NCI-H2196 treated with DMSO at 0.1 percent for 48 hours (cell line): Measurements from ENCODE around the gene PCDH1.
A peak's percentile ranks its signal among the peaks of the same experiment; 100 is the strongest.
"Not testable (repeated sequence)": the region's sequence is repeated elsewhere in the genome, so short reads cannot be mapped to it uniquely, and the experiment has no call there.

Experiments
- DNase-seq: peaks from one replicate; lab custom pipeline; 2025; ENCODE audit not compliant: unreplicated experiment; lab: John Stamatoyannopoulos, UW

Gene PCDH1

DNA sequence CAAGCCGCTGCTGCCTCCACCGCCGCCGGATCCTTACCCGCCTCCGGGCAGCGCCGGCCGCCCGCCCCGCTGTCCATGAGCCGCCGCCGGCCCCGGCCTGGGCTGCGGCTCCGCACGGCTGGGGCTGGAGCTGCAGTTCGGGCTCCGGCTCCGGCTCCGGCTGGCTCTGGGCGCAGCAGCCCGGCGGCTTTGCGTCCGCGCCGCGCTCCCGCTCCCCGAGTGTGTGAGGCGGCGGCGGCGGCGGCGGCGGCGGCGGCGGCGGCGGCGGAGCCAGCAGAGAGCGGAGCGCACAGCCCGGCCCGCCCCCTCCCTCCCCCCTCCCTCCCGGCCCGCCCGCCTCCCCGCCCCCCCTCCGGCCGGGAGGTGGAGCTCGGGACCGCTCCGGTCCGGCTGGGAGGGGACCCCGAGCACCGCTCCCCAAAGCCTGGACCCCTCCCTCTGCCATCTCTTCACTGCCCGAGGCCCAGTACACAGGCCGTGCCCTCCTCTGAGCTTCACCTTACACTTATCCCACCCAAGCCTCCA lies at the start of gene PCDH1:
Gene PCDH1, minus strand, starts transcription at position 225 of the 525 bp plus-strand sequence. Its CDS starts 148 bp downstream, at position 77.
- no peak for DNase-seq

DNA sequence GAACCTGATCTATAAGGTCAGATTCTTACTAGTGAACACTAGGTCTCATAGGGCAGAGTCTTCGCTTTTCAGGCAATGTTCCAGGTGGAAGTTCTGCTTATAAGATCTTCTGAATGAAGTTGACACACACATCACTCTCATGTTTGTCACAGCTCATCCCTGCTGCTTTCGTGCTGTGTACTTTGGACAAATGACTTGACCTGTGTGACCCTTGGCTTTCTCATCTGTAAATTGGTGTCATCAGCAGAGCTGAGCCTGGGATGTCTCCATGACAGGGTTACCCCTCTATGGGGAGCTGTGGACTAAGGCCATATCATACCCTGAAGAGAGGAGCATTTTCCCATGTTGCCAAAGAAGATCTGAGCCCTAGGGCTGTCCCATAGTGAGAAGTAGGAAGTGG lies 48.2 kb upstream of the PCDH1 start:
- no peak for DNase-seq

DNA sequence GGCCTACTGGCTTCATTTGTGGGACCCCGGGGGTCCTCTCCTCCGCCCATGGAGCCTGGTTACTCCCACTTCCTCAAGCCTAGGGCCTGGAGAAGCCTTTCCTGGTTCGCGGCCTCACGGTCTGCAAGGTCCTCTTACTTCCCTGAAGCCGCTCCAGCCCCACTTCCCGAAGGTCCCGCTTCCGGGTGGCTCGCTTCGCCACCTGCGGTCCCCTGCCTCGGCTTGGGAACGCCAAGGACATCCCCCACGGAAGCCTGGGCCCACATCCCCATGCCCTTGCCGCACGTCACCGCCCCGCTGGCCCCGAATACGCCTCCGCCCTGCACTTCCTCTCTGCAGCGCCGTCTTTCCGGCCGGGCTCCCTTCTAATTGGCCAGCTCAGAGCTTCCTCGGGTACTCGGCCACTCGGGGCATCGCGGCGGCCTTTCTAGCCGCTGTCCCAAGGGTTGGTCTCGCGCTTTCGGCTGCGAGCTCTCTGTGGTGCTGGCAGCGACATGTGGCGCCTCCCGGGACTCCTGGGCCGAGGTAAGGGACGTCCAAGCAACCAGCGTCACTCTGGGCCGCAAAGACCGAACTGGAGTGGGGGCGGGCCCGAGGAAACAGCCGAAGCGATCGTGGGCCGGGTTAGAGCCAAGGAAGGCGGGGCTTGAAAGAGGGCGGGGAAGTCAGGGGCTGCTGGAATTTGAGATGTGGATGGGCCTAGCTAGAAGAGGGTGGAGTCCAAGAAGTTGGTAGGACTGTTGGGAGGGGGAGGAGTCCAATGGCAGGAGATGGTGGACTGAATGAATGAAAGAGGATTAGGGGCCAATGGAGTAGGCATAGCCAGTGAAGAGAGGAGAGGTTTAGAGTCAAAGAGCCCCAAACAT lies 45.5 kb upstream of the PCDH1 start, which contains the start of gene DELE1:
Gene DELE1, plus strand, starts transcription at position 424 of the 866 bp plus-strand sequence. Its CDS starts 71 bp downstream, at position 495.
- peak; percentile 89 for DNase-seq

DNA sequence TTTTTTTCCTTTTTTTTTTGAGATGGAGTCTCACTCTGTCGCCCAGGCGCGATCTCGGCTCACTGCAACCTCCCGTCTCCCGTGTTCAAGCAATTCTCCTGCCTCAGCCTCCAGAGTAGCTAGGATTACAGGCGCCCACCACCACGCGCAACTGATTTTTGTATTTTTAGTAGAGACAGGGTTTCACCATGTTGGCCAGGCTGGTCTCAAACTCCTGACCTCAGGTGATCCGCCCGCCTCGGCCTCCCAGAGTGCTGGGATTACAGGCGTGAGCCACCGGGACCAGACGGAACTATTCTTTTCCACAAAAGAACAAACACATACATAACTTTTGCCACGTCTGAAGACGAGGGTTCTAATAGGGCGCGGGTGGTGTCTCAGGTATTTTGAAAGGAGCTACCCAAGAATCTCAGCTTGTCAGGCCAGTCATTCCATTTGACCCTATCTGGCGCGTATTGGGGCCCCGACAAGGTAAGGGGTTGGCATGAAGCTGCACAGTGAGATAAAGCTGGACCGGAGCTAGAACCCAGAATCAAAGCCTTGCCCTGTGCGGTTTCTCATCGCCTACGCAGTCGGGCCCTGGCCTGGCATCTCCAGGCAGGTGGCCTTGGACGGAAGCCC lies 44.7 kb upstream of the PCDH1 start:
- not testable (repeated sequence) for DNase-seq

DNA sequence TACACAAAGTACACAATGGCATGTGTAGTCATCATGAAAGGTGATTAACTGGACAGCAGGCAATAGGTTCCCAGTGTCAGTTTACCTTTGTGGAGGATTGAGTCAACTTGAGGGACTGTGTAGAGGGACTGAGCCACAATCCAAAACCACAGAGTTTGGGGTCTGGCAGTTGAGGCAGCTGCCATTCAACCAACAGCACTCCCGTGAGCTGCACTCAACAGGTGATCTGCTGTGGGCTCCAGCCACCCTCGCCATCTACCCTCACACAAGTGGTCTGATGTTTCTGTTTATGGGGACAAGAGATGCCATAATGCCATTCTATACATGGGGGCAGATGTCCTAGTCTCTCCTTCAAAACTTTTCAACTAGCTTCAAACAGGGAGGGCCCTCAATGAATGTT lies 42.6 kb upstream of the PCDH1 start:
- DNase-seq, result no peak

DNA sequence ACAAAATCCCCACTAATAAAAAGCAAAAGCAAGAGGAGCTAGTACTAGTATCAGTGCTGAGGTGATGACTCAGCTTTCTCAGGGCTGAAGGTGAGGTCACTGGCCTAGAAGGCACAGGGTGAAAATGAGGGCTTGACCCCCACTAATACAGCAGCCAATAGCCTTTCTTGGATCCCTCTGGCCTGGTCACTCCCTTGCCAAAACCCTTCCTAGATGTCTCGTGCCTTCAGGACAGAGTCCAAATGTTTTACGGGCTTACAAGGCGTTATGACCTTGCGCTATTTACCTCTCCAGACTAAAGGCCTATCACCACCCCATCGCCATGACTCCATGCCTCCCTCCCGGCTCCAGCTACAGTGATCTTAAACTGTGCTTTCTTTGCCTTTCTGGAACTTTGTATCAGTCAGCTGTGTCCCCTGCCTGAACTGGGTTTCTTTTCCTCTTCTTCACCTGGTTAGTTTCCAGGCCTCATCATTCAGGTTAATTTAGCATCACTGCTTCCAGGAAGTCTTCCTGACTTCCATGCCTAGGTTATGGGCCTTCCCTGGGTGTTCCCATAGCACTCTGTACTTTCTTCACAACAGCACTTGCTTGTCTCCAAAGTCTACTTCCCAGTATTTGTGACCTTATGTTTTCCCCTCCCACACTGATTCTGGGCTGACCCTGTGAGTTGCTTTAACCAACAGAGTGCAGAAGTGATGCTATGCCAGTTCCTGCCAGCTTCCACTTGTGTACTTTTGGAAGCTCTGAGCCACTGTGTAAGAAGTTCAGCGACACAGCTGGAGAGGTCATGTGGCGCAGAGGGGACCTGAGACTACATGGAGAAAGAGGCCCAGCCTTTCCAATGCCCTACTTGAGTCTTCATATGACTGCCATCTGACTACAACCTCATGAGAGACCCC lies 41.3 kb upstream of the PCDH1 start:
- no peak for DNase-seq

DNA sequence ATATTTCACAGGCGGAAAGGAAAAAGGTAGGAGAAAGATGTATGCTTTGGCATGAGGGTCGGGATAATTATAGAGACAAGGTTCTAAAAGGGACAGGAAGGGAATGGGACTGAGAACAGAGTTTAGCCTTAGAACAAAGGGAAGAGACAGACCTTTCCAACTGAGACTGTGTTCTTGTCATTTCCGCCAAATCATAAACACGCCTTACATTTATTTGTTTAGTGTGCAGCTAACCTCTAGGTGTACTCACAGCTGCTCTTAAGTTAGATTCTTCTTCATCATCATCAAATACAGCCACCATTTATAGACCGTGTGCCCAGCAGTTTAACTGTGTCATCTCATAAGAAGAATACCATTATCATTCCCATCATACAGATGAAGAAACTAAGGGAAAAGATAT lies 39.5 kb upstream of the PCDH1 start:
- DNase-seq, result no peak

DNA sequence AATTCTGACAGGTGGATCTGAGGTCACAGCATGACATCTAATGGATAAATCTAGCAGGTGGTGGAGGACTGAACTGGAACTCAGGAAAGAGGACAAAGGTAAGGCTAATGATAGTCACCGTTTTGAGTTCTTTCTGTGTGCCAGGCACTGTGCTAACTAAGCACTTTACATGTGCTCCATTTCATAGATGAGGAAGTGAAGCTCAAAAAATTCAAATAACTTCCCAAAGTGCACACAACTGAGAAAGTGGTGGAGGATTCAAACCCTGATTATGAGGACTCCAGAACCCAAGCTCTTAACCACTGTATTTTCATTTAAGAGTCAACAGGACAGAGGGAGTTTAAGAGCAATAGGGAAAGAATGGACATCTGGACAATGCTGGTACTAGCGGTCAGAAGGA lies 38.3 kb upstream of the PCDH1 start:
- DNase-seq, result no peak

DNA sequence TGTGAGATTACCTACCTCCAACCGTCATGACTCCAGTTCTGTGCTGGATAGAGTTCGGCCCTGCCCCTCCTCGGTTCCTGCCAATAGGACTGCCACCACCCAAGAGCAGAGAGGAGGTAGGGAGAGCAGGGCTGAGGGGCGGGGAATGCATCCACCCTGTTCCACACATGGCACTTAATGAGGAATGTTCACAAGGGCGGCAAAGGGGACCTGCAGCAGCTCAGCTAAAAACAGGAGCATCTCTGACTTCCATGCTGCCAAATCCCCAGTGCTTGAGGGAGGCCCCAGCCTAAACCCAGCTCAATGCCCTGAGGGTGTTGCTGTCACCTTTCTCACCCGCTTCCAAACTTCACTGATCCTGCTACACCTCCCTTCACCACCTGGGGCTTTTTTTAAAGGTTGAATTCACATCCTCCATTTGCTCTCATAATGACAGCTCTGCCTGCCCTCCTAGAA lies 37.7 kb upstream of the PCDH1 start:
- DNase-seq, result no peak

DNA sequence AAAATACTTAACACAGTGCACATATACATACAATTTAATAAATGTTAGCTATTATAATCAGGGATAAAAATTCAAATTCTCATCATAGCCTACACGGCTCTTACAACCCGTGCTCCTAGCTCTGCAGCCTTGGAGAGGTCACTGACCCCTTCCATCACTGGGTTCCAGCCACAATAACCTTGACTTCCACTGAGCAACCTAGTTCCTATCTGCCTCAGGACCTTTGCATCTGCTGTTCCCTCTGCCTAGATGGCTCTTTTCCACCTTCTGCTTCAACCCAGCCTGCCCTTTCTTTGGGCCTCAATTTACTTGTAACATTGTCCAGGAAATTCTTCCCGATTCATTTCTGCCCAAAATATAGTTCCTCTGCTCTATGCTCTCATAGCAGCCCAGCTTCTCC lies 36.6 kb upstream of the PCDH1 start:
- no peak for DNase-seq

DNA sequence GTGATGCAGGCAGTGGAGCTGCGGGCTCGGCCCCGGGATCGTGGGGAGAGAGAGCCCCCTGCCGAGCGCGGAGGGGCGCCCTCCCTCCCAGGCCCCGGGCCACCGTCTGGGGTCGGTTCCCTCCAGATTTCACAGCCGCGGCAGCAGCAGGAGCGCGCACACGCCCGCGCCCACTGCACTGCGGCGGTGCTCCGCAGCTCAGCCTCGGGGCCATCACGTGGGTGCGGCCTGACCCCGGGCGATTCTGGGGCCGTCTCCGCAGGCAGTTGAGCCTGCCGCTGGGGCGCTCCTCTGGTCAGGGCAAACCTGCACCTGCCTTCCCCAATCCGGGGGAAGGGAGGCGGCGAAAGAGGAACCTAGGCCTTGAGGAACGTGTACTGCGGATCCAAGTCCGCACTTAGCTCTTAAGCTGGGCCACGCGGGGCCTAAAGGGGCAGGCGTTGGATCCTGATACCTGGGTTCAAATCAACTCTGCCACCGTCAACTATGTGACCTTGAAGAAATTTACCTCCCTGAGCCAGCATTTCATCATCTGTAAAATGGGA lies 36.1 kb upstream of the PCDH1 start:
- no peak for DNase-seq

DNA sequence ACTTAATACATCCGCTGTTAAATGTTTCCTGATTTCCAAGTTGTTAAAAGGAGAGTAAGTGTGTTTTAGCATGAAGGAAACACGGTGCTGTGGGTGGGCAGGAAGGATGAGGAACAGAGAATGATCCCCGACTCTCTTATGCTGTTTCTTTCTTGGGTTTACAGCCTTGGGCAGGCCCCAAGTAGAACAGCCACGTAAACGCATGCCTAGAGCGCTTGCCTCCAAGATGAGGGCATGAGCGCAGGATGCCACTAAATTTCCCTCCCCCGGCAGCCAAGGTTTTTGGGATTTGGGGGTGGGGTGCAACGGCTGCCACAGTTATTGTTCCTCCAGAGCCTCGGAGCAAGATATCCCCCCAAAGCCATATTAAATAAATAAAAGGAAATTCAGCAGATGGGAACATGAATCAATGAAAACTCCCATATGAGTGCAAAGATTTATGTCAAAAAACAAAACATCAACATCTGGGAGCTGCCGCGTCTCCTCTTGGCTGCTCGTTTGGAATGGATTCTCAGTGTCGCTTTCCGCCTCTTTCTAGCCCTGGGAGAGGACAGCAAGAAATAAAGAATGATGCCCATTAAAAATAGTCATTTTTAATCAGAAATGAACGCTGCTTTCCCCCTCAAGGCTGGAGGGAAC lies 35.5 kb upstream of the PCDH1 start:
- no peak for DNase-seq

DNA sequence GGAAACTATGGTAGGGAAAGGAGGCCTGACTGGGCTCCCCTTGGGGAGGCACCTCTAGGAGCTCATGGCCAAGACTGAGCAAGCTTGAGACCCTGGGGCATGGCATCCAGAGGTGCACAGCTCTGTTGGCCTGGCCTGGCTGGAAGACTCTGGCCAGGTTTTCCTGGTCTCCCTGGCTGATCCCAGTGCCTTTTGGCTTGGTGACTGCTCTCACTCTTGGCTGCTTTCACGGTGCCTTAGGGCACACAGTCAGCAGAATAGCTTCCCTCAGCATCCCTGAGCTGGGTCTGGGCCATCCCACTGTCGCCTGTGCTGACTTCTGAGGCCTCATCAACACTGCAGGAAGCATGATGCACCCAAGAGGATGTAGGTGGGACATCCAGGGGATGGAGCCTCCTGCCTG lies 32.1 kb upstream of the PCDH1 start:
- DNase-seq, result no peak

DNA sequence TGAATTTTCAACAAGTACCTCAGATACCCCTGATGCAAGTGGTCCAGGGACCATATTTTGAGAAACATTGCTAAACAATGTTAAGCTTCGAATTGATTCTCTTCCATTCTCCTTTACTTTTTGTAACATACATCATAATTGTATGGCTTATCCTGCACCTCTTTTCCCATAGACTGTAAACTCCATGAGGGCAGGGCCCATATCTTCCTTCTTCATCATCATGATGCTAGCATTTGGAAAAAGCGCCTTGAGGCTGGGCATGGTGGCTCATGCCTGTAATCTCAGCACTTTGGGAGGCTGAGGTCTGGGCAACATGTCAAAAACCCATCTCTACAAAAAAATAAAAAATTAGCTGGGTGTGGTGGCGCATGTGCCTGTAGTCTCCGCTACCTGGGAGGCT lies 31.0 kb upstream of the PCDH1 start:
- DNase-seq, result no peak

DNA sequence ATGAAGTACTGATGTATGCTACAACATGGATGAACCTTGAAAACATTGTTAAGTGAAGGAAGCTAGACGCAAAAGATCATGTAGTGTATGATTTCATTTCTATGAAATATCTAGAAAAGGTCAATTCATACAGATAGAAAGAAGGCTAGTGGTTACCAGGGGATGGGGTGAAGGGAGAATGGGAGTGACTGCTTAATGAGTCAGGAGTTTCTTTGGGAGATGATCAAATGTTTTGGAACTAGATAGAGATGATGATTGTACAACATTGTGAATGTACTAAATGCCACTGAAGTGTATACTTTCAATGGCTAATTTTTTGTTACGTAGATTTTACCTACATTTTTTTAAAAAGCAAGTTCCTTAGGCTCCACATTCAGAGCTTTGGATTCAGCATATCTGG lies 30.6 kb upstream of the PCDH1 start:
- no peak for DNase-seq

DNA sequence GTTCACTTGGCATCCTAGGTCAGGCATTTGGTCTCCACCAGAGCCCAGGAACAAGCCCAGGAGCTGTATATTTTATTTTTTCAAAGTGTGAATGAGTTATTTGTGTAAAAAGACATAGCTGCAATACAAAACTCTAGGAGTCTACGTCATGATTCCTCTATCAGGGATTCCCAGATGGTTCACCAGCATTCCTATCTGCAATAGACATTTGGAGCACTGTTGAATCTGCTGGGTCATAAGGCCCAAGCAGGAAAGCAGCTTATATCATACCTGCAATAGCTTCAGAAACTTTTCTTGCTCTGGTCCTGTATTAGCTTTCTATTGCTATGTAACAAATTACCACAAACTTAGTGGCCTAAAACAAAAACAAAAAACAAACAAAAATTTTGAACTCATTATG lies 28.8 kb upstream of the PCDH1 start:
- no peak for DNase-seq

DNA sequence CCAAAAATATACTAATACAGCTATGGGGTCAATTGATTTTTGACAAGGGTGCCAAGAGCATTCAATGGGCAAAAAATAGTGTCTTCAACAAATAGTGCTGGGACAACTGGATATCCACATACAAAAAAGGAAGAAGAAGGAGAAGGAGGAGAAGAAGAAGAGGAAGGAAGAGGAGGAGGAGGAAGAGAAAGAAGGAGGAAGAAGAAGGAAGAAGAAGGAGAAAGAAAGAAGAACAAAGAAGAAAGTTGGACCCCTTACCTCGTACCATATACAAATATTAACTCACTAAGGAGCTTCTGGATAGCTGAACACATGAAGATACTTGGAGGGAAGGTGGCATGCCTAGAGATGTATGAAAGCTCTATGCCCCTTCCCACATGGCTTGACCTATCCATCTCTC lies 28.3 kb upstream of the PCDH1 start:
- DNase-seq, result no peak

DNA sequence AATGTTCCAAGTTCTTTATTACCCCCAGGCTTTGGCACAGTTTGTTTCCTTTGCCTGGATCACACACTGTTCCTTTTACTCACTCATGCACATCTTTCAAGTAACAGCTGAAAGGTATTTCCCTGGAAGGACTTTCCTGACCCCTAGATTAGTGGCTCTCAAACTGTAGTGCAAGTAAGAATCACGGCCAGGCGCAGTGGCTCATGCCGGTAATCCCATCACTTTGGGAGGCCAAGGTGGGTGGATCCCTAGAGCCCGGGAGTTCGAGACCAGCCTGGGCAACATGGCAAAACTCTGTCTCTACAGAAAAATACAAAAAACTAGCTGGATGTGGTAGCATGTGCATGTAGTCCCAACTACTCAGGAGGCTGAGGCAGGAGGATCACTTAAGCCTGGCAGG lies 26.3 kb upstream of the PCDH1 start:
- DNase-seq, result no peak

DNA sequence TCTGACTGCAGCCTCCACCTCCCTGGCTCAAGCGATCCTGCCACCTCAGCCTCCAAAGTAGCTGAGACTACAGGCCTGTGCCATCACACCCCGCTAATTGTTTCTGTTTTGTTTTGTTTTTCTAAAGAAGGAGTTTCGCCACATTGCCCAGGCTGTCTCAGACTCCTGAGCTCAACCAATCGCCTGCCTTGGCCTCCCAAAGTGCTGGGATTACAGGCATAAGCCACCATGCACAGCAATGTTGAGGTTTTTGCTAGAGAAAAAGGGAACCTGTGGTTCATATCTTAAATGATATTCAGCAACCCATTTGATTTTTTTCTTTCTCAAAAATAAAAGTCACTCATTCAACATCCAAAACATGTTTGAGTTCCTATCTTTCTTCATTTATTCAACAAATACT lies 25.1 kb upstream of the PCDH1 start:
- DNase-seq, result no peak

DNA sequence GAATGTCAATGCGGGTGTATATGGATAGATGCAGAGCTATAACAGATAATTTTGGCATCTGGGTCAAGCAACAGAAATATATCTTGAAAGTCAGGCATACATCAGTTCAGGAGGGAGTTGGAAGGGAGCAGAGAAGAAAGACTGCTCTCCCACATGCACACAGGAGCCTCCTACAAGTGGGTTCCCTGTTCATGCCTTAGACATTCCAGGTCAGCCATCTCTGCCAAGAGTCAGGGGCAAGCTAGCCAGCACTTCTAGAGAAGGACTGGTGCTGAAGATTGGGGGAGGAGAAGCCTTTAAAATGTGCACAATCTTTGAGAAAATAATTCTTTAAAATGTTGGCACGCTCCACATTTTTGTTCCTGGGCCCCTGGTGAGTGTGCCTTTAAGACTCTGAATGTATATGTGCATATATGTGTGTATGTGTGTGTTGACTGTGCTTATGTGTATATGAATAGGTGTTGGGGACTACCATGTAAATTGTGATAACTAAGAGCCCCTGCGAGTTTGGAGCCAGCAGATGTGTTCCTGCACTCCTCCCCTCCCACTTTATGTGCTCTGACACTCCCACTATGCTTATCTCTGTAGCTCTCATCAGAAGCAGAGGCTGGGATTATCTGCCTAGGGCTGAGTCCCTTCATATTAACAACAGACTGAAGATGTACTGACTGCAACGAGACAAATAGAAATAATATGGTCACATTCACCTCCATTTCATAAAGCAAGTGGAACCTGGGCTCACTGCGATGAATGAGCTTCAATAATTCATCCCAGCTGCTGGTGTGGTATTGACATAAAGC lies 24.0 kb upstream of the PCDH1 start:
- DNase-seq, result no peak
